Cerebellar cortex (tissue), 1 donor: Measurements from ENCODE around the gene PPEF2.
A peak's percentile ranks its signal among the peaks of the same experiment; 100 is the strongest.
"Not testable (repeated sequence)": the region's sequence is repeated elsewhere in the genome, so short reads cannot be mapped to it uniquely, and the experiment has no call there.

ENCODE experiments used
- DNase-seq: peaks from one replicate; pipeline ENCODE4 v3.0.0-alpha.2; 2015; ENCODE audit warnings: low spot score

Gene PPEF2

DNA sequence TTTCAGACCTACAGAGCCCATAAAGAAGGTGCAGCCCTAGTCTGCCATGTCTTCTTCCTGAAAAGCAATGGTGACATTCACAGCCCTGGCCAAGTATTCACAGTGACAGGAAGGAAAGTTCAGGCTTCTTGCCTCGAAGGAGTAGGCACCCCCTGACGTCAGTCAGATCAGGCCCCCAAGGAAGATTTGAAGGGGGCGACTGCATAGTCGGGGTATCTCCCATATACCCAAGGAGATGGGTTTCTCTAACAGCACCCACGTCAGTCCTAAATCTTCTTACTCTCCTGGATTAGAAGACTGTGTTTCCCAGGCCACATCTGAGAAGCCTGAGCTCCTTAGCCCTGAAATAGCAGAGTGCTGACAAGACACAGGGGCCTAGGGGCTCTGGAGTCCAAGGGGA, at the start of gene PPEF2:
PPEF2 (minus strand) TSS at position 101 of the 400 bp plus-strand sequence. CDS start 6,127 bp downstream, outside the sequence.
- no peak for DNase-seq

DNA sequence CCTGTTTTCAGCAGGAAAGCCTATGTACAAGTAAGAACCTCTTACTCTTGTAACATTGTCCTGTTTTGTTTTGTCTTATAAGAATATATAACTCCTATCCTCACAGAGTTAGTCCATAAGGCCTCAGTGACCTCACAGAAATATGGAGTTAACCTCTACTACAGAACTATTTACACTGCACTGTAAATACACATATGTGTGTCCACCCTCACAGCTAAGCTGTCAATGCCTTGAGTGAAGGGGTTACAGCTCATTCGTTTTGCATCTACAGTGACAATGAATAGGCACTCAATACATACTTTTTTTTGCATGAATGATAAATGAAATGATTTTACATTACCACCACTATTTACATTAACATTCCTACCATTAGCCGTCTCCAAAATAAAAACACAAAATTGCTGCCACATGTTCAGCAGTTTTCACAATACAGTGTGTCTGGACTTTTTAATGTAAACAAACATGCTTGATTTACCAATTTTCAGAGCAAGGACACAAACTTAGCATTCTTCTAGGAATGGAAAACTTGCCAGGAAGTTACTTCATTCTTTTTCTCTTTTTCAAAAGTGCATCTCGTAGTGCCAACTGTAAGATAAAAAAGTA, 48.1 kb upstream of the PPEF2 start:
- DNase-seq = no peak

GRCh38 chr4:75948822-75949444, 46.7 kb upstream of the PPEF2 start:
- no peak for DNase-seq

DNA sequence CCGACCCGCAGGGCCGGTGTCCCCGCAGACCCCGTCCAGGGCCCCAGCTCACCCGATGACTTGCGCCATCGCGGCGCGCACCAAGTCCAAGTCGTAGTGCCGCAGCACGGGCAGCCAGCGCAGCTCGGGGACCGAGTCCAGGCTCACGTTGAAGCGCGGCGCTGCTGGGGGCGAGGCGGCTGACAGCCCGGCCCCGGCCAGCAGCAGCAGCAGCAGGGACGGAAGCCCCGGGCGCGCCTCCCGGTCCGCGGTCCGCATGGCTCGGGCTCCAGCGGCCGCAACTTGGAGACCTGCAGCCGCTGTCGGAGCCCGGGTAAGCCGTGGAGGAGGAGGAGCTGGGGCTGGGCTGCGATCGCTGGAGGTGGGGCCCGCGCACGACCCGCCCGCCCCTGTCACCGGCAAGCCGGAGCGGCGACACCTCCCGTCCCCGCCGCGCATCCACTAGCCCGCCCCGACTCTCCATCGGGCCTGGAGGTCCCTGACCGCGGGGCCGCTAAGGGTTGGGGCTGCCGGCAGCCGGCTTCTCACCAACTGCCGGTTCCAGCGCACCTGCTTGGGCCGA, 38.5 kb upstream of the PPEF2 start, which contains the start of gene NAAA:
NAAA (minus strand) TSS at position 322 of the 562 bp plus-strand sequence; CDS start at position 258, 64 bp downstream.
- peak; percentile 79 for DNase-seq

GRCh38 chr4:75939890-75940691, 37.8 kb upstream of the PPEF2 start:
- DNase-seq = peak; percentile 68

DNA sequence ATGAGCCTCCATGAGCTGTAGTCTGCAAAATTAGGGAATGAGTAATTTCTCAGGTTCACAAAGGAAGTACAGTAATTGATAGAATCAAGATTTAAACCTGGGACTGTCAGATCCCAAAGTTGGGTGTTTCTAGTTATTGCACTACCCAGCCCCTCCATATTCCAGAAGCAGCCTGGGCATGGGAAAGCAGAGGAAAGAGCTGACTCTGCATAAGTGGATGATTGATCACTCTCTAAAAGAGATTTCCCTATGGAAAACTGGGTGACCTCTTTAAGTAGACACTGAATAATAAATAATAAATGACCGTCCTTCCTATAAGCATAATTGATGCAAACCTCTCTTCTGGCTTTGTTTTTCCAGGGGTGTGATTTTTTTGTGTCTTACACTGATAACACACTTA, 33.4 kb upstream of the PPEF2 start:
- DNase-seq = no peak

GRCh38 chr4:75930152-75930551, 27.9 kb upstream of the PPEF2 start:
- no peak for DNase-seq

- DNase-seq = not testable (repeated sequence)
These were observed 22.7 kb upstream of the PPEF2 start for GRCh38 chr4:75924916-75925315.

DNA sequence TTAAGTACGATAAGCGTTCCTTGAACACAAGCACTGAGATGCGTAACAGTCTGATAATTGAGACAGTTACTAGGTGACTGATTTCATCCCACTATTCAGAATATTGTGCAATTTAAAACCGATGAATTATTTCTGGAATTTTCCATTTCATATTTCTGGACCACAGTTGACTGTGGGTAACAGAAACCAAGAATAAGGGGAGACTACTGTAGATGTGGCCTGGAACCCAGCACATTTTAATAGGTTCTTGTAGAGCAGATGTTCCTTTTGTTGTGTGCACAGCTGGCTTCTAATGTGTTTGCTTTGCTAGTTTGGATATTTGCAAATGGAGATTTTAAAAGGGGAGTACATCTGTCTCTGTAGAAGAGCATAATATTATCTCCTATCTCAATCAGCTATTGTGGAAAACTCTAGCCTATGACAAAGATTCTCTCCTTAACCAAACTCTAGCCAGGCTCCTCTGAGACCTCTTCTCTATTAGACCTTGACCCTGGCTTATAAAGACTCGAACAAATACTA, 22.1 kb upstream of the PPEF2 start:
- no peak for DNase-seq

- no peak for DNase-seq
These were observed 20.3 kb upstream of the PPEF2 start for GRCh38 chr4:75922588-75922987.

DNA sequence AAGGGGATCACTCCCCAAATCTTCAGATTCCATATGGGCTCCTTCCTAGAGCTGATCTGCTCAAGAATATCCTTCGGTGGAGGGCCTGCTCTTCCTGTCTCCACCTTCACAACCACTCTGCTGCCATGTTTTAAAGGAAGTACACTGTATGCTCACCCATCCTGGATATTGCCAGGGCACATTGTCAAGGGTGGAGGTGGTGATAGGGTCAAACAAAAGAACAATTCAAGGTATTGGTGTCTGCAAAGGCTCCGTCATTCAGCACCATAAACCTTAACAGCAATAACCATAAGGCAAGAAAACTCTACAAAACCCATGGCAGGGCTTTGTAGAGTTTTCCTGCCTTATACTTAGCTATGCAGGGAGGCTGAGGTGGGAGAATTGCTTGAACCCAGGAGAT, 19.7 kb upstream of the PPEF2 start:
- no peak for DNase-seq

DNA sequence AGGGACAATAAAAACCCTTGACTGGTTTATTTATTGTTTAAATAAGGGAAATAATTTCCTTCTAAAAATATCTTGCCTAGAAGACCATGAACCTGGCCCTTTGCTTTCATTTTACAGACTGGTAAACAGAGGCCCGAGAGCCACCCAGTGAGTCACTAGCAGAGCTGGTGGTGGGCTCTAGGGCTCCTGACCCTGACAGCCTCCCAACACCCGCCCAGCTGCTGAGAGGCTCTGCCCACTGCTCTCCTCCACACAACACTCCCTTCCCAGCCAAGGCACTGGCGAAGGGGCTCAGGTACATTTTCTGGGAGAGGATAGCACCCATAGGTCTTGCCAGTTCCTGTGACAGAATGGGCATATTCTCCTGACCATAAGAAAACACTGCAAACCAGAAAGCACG, 18.1 kb upstream of the PPEF2 start:
- no peak for DNase-seq

DNA sequence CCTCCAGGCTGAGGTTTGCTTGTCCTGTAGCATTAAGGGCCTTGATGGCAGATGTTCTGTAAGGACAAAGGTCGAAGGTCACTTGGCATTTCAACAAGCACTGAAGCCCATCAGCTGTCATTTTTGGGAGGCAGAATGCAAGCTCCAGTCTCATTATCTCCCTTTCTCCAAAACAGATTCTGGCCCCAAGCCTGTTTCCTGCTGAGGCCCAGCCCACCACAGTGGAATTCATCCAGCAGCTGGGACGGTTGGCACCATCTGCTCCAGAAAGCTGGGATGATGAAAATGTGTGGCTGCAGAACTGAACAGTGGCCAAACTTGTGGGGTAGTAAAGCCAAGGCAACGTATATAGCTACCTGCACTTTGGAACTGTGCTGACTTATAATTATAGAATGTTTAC, 17.7 kb upstream of the PPEF2 start:
- DNase-seq = peak; percentile 43

GRCh38 chr4:75916091-75916661, 13.9 kb upstream of the PPEF2 start:
- peak; percentile 38 for DNase-seq

DNA sequence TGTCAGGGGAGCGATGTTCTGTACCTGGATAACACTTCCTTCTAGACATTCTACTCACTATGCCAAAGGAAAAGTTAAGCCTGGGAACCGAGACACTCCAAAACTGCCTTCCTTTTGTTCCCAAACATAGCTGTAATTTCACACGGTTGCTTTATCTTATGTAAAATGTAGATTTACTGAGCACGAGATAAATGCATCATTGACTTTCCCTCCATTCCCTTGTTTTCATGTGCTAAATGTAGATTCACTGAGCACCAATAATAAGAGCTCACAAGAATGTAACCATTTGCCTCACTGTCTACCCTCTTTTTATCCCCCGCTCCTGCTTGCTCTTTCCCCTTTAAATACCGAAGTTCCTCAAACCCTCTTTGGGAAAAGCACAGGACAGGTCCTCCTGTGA, 10.7 kb upstream of the PPEF2 start:
- DNase-seq = no peak

GRCh38 chr4:75910831-75911230, 8.6 kb upstream of the PPEF2 start:
- DNase-seq = not testable (repeated sequence)

GRCh38 chr4:75909405-75909804, 7.2 kb upstream of the PPEF2 start:
- no peak for DNase-seq

GRCh38 chr4:75908555-75908954, 6.3 kb upstream of the PPEF2 start:
- no peak for DNase-seq

DNA sequence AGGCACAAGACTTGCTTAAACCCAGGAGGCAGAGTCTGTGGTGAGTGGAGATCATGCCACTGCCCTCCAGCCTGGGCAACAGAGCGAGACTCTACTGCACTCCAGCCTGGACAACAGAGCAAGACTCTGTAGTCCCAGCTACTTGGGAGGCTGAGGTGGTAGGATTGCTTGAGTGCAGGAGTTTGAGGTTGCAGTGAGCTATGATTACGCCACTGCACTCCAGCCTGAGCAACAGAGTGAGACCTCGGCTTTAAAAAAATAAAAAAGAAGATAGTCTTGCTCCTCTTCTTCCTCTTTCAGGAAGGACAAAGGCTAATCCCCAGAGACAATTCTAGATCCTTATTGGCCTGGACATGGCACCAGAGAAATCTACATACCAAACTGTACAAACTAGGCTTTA, 5.7 kb upstream of the PPEF2 start:
- DNase-seq = no peak

DNA sequence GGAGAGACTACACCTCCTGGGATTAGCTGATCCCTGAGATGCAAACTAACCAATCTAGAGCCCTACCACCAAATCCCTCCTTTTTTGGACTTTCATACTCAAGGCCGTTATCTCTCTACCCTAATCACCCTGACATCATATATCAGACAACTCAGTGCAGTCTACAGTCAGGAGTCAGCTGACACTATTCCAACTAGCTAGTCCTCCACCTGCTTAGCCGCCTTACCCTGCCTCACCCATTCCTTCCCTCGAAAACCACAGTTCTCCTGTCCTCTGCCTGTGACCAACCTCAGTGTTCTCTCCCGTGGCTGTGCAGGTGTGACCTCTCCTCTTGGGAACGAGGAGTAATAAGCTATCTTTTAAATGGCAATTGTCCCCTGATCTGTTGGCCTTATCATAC, 1.8 kb upstream of the PPEF2 start:
- DNase-seq = no peak

GRCh38 chr4:75898536-75898935, 3.7 kb downstream of the PPEF2 start:
- no peak for DNase-seq

DNA sequence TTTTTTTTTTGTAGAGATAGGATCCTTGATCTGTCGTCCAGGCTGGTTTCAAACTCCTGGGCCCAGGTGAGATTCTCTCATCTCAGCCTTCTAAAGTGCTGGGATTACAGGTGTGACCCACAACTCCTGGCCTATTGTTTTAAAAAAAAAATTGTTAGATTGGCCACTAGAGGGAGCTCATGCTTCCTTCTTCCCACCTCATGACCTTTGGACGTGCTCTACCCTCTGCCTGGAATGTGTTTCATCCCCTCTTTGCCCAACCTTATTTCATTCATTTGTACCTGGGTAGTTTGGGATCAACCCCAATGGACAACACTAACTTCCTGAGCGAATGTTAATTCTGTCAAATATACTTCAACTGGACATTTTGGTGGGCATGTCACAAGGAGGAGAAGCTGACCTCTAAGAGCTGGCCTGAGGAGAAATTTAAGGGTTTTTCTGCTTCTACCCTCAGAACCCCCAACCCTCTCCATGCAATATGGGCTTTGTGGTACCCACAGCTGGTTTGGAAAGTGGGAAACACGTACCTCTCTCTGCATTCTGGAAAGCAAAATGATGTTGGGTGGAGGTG, 6.4 kb downstream of the PPEF2 start:
- peak; percentile 22 for DNase-seq
